Fibroblast of lung (primary cell): ENCODE measurements around the gene JDP2.

Source experiments
- EZH2 ChIP-seq: IDR thresholded peaks from 2 replicates; pipeline ENCODE4 v1.5.1; 2012; ENCODE audit warnings: low read length, control low read depth, mild to moderate bottlenecking; ENCODE audit errors: missing control alignments
- TF ChIP-seq, protein P1 (sequence below), 2 donors: IDR thresholded peaks in 1 of 2; conservative IDR thresholded peaks in 1 of 2; 1 replicate in 1 of 2; 2 replicates in 1 of 2; pipeline ENCODE4 v1.5.1; 2011 to 2012; ENCODE audit warnings: low read length in 2 of 2, control low read depth in 1 of 2, inconsistent platforms in 1 of 2, low read depth in 1 of 2, mild to moderate bottlenecking in 1 of 2

DNA sequence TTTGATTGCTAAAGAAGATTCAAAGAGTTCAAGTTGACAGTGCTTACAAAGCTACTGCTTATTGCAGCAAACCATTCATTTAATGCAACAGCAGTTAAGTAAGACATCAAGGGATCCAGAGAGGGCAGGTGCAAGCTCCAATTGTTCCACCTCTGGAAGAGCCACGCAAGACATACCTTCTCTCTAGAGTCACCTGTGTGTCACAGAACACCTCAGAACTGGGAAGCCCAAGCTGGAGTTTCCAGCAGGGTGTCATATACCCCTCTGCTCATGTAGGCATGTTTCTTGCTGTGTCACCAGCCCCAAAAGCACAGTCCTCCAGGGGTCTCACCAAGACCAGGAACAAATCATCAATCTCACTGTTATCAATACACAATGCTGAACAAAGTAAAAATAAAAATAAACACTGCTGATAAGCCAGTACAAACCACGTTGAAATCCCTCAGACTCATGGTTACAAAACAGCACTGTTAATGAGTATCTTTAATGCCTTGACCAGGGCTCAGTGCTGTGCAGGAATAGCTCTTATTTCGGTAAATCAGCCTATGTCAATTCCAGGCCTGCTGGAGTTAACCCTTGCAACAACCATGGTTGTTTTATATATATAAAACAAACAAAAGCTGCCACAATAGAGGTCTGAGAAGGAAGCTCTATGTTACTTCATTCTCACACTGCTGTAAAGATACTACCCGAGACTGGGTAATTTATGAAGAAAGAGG, 57.0 kb downstream of the JDP2 start:
- TF ChIP-seq, protein P1, sequence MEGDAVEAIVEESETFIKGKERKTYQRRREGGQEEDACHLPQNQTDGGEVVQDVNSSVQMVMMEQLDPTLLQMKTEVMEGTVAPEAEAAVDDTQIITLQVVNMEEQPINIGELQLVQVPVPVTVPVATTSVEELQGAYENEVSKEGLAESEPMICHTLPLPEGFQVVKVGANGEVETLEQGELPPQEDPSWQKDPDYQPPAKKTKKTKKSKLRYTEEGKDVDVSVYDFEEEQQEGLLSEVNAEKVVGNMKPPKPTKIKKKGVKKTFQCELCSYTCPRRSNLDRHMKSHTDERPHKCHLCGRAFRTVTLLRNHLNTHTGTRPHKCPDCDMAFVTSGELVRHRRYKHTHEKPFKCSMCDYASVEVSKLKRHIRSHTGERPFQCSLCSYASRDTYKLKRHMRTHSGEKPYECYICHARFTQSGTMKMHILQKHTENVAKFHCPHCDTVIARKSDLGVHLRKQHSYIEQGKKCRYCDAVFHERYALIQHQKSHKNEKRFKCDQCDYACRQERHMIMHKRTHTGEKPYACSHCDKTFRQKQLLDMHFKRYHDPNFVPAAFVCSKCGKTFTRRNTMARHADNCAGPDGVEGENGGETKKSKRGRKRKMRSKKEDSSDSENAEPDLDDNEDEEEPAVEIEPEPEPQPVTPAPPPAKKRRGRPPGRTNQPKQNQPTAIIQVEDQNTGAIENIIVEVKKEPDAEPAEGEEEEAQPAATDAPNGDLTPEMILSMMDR (conservative IDR thresholded peaks at IDR 0.05 in 1 of 2, IDR thresholded peaks at IDR 0.05 in 1 of 2; ENCODE audit: low read depth in 1 of 2, low read length in 2 of 2): no peak
- no peak for TF ChIP-seq EZH2
